ENCODE results near the gene PTPRN2. TPM values are rescaled to one million over a fixed set of nuclear protein-coding genes. Genes with fewer than 3 reads are reported as not detected.
"Not testable (repeated sequence)": the region's sequence is repeated elsewhere in the genome, so short reads cannot be mapped to it uniquely, and the experiment has no call there.

PTPRN2 gene
- total RNA-seq, 3 donors from 2014 or later = 0.43 to 0.66 (median 0.63) TPM

DNA sequence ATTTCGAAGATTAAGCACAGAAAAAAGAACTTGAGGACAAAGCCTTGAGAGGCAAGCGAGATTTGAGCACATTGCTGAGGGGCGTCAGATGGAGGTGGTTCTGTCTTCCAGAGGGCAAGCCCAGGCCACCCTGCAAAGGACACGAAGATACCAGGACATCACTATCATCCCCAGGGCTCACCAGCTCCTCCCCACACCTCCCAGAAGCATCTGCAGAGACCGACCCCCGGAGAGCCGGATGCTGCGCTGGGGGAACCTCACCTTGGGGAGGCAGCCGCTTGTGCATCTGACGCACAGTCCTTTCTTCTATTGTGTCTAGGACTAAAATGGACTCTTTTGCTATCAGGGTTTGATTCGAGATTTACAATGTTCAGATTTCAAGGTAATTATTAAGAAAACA, 991.2 kb downstream of the PTPRN2 start:
- H3K4me3 Mint-ChIP-seq = no peak overlapping the region
- no peaks in the 10 kb centered on the region for H3K36me3 Mint-ChIP-seq (ENCODE audit: insufficient read depth)
- ATAC-seq = no peak
- H3K9me3 Mint-ChIP-seq = no peaks in the 10 kb centered on the region
- H3K27me3 Mint-ChIP-seq (ENCODE audit: low read depth) = peaks cover 8% of the 10 kb centered on the region
- H3K4me1 Mint-ChIP-seq (ENCODE audit: low read depth) = no peaks in the 10 kb centered on the region
- DNase-seq = no peak

DNA sequence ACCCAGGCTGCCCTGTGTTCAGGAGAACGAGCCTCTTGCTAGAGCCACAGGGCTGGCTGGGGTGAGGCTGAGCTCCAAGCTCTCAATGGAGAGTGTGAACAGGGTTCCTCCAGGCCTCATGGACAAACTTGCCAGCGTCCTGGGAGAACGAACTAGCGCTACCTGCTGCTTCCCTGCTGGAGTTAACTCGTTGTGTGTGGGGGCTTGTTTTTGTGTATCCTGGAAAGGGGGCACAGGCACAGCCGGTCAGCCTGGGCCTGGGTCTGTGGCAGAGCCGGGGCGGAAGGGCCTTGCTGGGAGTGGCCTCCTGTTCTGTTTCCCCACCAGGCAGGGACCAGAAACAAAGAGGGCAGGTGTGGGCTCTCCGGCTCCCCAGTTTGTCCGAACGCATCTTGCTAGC, 991.6 kb downstream of the PTPRN2 start:
- Mint-ChIP-seq H3K4me1 (ENCODE audit: low read depth) (no peaks in the 10 kb centered on the region), H3K27me3 (ENCODE audit: low read depth) (peaks cover 8% of the 10 kb centered on the region), H3K36me3 (ENCODE audit: insufficient read depth) (no peaks in the 10 kb centered on the region), H3K9me3 (no peaks in the 10 kb centered on the region), H3K4me3 (no peak overlapping the region)
- ATAC-seq = no peak
- no peak for DNase-seq

DNA sequence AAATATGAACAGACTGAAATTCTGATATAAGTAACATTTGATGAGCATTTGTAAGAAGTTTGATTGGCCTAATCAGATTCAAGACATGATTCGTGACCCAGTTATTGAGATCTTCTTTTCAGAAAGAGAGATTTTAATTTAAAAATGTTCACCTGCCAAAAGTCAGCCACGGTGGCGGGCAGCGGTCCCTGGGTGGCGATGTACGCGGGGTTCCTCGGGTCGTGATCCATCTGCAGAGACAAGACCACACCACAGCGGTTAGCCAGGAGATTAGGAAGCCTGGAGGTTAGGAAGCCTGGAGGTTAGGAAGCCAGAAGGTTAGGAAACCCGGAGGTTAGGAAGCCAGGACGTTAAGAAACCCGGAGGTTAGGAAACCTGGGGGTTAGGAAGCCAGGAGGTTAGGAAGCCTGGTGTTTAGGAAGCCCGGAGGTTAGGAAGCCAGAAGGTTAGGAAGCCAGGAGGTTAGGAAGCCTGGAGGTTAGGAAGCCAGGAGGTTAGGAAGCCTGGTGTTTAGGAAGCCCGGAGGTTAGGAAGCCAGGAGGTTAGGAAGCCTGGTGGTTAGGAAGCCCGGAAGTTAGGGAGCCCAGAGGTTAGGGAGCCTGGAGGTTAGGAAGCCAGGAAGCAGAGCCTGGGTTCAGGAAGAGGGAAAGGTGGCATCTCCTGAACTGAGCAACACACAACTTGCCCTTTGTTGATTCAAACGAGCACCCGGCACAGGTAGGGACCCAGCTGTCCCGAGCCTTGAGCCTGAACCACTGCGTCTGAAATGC, 992.4 kb downstream of the PTPRN2 start:
- ATAC-seq (no peak), DNase-seq (no peak)
- H3K27me3 Mint-ChIP-seq (ENCODE audit: low read depth) = peaks cover 10% of the 10 kb centered on the region
- H3K9me3 Mint-ChIP-seq = no peaks in the 10 kb centered on the region
- H3K36me3 Mint-ChIP-seq (ENCODE audit: insufficient read depth) = no peaks in the 10 kb centered on the region
- H3K4me3 Mint-ChIP-seq = no peak overlapping the region
- no peaks in the 10 kb centered on the region for H3K4me1 Mint-ChIP-seq (ENCODE audit: low read depth)

DNA sequence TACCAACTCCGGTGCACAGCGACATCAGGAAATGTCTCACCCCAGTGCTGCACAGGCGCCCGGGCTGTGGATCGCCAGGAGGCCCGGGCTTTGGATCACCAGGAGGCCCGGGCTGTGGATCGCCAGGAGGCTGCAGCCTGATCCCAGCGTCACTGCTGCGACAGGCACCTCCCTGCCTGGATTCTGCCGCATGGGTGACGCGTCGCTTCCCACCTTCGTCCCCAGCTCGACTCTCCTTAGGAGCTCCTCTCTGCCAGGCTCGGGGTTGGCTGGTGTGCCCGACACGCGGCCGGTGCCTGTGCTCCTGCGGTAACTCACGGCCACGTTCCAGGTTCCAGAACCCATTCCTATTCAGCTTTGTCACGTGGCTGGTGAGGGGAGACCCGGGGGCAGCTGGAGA, 993.3 kb downstream of the PTPRN2 start:
- peaks cover 12% of the 10 kb centered on the region for H3K27me3 Mint-ChIP-seq (ENCODE audit: low read depth)
- DNase-seq (no peak), ATAC-seq (no peak)
- H3K36me3 Mint-ChIP-seq (ENCODE audit: insufficient read depth) = no peaks in the 10 kb centered on the region
- H3K9me3 Mint-ChIP-seq = no peaks in the 10 kb centered on the region
- H3K4me3 Mint-ChIP-seq = no peak overlapping the region
- no peaks in the 10 kb centered on the region for H3K4me1 Mint-ChIP-seq (ENCODE audit: low read depth)

DNA sequence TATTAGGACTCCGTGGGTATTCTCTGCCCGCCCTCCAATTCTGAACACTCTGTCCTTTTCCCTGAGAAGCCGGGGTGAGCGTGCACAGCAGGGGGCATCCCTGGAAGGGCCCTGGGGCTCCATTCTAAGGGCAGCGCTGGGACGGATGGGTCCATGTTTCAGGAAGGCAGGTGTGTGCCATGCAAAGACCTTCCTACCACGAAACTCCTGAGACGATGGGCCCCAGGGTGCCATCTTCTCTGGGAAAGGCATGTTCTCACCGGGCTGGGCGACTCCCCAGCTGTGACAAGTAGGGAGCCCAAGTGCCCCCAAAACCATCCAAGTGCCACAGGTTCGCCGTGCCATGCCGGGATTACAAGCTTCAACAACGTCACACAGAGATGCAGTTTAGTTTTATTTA, 994.1 kb downstream of the PTPRN2 start:
- H3K4me3 Mint-ChIP-seq = no peak overlapping the region
- DNase-seq = no peak
- no peaks in the 10 kb centered on the region for H3K9me3 Mint-ChIP-seq
- H3K27me3 Mint-ChIP-seq (ENCODE audit: low read depth) = peaks cover 16% of the 10 kb centered on the region
- H3K4me1 Mint-ChIP-seq (ENCODE audit: low read depth) = no peaks in the 10 kb centered on the region
- H3K36me3 Mint-ChIP-seq (ENCODE audit: insufficient read depth) = no peaks in the 10 kb centered on the region
- ATAC-seq = no peak

DNA sequence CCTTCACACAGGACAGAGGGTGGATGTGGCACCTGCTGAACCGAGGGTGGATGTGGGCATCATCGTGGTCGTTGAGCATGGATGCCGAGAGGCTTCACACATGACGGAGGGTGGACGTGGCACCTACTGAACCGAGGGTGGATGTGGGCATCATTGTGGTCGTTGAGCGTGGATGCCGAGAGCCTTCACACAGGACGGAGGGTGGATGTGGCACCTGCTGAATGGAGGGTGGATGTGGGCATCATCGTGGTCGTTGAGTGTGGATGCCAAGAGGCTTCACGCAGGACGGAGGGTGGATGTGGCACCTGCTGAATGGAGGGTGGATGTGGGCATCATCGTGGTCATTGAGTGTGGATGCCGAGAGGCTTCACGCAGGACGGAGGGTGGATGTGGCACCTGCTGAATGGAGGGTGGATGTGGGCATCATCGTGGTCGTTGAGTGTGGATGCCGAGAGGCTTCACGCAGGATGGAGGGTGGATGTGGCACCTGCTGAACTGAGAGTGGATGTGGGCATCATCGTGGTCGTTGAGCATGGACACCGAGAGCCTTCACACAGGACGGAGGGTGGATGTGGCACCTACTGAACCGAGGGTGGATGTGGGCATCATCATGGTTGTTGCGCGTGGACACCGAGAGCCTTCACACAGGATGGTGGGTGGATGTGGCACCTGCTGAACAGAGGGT, 994.8 kb downstream of the PTPRN2 start:
- not testable (repeated sequence) for H3K4me3 Mint-ChIP-seq; DNase-seq; ATAC-seq; H3K4me1 Mint-ChIP-seq (ENCODE audit: low read depth); H3K9me3 Mint-ChIP-seq; H3K36me3 Mint-ChIP-seq (ENCODE audit: insufficient read depth)
- H3K27me3 Mint-ChIP-seq (ENCODE audit: low read depth) = peaks cover 16% of the 10 kb centered on the region

DNA sequence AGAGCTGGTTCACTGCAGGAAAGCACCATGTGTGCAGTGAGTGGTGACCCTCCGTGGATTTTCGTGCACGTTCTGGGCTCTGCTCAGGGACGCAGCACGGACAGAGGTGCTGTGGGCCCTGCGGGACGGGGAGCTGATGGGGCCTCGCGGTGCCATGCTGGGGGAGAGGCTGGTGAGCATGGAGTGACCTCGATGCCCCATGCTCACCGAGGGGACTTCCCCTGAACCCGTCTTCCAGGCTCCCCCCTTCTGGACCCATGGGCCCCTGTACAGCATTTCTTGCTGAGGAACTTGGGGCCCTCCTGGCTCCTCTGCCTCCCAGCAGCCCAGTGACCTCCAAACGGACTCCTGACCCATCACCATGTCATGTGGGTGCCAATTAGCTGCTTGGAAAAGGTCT, 997.1 kb downstream of the PTPRN2 start:
- Mint-ChIP-seq H3K9me3 (no peaks in the 10 kb centered on the region), H3K36me3 (ENCODE audit: insufficient read depth) (no peaks in the 10 kb centered on the region), H3K4me1 (ENCODE audit: low read depth) (peaks cover 2% of the 10 kb centered on the region), H3K4me3 (no peak overlapping the region), H3K27me3 (ENCODE audit: low read depth) (peaks cover 28% of the 10 kb centered on the region)
- no peak for ATAC-seq
- no peak for DNase-seq

DNA sequence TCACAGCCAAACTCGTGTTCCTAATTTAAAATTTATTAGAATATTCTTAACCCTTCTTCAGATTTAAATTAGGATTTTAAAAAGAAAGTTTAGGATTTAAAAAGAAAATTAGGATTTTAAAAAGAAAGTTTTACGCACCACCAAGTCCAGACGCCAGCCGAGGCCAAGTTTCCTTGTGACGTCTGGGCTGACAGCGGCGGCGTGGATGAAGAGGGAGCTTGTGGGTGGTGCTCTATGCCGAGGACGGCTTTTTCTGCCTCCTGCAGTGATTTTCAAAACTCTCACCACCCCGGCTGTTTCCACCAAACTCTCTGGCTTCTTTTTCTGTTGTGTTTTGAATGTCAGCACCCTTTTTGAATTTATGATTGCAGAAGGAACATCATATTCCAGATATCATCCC, 997.9 kb downstream of the PTPRN2 start:
- Mint-ChIP-seq H3K9me3 (no peaks in the 10 kb centered on the region), H3K4me3 (no peak overlapping the region), H3K27me3 (ENCODE audit: low read depth) (peaks cover 31% of the 10 kb centered on the region), H3K36me3 (ENCODE audit: insufficient read depth) (no peaks in the 10 kb centered on the region), H3K4me1 (ENCODE audit: low read depth) (peaks cover 8% of the 10 kb centered on the region)
- no peak for ATAC-seq
- no peak for DNase-seq

DNA sequence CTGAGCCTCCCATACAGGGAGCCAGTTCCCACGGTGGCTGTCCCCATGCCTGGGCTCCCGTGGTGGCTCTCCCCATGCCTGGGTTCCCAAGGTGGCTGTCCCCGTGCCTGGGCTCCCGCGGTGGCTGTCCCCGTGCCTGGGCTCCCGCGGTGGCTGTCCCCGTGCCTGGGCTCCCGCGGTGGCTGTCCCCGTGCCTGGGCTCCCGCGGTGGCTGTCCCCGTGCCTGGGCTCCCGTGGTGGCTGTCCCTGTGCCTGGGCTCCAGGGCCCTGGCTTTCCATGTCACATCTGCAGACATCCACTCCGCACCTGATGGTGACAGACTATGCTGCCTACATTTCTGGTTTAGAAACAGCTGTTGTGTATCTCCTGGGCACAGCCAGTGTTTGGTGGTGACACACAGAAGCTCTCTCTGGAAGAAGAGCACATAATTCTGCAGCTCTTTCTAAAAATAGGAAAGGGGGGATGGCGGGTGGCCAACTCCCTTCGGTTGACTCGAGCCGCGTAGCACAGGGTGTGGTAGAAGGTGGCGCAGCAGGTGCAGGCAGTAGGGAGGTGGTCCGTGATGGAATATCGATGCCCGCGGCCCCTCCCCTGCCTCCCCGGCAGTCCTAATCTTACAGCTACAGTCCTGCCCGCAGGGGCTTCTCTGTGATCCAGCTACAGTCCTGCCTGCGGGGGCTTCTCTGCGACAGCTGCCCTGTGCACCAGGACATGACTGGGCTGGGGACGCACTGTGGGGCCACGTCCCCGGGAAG, 999.6 kb downstream of the PTPRN2 start:
- H3K36me3 Mint-ChIP-seq (ENCODE audit: insufficient read depth) = no peaks in the 10 kb centered on the region
- peaks cover 33% of the 10 kb centered on the region for H3K27me3 Mint-ChIP-seq (ENCODE audit: low read depth)
- ATAC-seq (no peak), DNase-seq (no peak)
- H3K4me1 Mint-ChIP-seq (ENCODE audit: low read depth) = peaks cover 11% of the 10 kb centered on the region
- no peak overlapping the region for H3K4me3 Mint-ChIP-seq
- no peaks in the 10 kb centered on the region for H3K9me3 Mint-ChIP-seq

DNA sequence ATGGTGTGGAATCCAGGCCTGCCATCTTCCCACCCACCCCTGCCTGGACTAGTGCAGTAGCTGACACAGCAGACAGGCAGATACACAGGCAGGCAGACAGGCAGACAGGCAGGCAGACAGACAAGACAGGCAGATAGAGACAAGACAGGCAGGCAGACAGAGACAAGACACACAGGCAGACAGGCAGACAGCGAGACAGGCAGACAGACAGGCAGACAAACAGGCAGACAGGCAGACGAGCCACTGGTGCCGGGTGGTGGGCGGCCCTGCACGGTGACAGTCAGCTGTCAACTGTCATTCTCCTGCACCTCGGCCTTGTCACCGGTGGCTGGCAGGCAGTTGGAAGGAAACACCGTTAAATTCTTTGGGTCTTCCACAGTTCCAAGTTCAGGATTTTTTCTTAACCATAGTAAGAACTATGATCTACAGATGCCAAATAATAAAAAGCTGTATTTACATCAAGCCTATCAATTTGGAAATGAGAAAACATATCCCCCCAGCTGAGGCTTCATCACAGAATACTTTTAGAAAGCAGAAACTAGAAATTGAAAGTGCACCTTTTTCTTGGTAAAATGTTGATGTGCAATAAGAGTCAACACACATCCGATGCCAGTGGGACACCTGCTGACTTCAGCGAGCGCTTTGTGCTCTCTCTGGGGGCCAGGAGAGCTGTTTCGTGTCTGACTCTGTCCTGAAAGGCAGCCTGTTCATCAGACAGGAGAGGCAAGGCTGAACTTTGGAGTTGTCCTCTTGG, 1000.4 kb downstream of the PTPRN2 start:
- no peak overlapping the region for H3K4me3 Mint-ChIP-seq
- peaks cover 11% of the 10 kb centered on the region for H3K4me1 Mint-ChIP-seq (ENCODE audit: low read depth)
- H3K27me3 Mint-ChIP-seq (ENCODE audit: low read depth) = peaks cover 30% of the 10 kb centered on the region
- no peak for ATAC-seq
- no peak for DNase-seq
- no peaks in the 10 kb centered on the region for H3K36me3 Mint-ChIP-seq (ENCODE audit: insufficient read depth)
- H3K9me3 Mint-ChIP-seq = no peaks in the 10 kb centered on the region

DNA sequence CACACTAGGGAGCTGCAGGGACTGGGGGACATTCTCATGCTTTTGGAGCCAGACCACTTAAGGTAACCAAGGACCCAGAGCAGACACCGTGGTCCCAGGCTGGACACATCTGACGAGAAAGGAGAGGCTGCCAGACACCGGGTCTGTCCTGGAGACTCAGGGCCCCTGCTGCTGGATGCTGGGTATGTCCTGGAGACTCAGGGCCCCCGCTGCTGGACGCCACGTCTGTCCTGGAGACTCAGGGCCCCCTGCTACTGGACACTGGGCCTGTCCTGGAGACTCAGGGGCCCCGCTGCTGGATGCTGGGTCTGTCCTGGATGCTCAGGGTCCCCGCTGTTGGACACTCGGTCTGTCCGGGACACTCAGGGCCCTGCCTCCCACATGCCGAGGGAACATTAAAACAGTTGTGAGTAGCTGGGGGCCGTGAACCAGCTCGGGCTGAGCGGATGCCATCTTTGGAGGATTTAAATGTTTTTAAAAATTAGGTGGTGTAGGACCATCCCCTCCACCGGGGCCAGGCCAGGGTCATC, 1001.1 kb downstream of the PTPRN2 start:
- H3K4me3 Mint-ChIP-seq = no peak overlapping the region
- no peaks in the 10 kb centered on the region for H3K36me3 Mint-ChIP-seq (ENCODE audit: insufficient read depth)
- ATAC-seq = no peak
- no peaks in the 10 kb centered on the region for H3K9me3 Mint-ChIP-seq
- no peak for DNase-seq
- H3K4me1 Mint-ChIP-seq (ENCODE audit: low read depth) = peaks cover 11% of the 10 kb centered on the region
- peaks cover 28% of the 10 kb centered on the region for H3K27me3 Mint-ChIP-seq (ENCODE audit: low read depth)

DNA sequence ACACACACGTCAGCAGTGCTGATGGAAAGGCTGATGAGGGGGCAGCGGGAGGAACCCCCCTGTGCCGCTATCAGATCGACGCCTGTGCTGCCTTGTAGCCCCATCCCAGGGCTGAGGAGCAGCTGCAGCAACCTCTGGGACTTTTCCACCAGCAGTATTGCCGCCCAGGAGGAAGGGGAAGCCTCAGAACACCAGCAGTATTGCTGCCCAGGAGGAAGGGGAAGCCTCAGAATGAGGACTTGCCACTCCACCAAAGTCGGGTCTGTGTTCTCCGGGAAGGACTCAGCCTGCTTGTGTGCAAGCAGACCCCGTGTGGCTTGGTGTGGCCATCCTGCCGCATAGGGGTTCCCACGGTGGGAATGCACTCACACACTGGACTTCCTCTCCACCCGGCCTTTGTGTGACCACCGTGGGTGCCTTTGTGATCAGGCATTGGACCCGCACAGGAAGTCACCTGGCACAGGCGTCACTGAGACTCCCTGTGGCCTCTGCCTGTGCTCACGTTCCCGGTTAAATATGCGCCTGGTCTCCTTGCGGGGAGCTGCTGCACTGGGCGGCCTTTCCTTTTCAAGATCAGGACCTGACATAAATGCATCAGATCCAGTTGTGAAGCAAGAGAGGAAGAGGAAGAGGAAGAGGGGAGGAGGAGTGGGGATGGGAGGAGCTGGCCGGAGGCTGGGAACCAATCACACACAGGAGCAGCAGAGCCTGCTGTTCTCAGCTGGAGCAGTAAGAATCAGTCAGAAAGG, 1002.3 kb downstream of the PTPRN2 start:
- no peaks in the 10 kb centered on the region for H3K36me3 Mint-ChIP-seq (ENCODE audit: insufficient read depth)
- H3K4me1 Mint-ChIP-seq (ENCODE audit: low read depth) = peaks cover 11% of the 10 kb centered on the region
- H3K4me3 Mint-ChIP-seq = peak overlapping the region; percentile 53
- peak; percentile 35 to 57 for ATAC-seq
- H3K9me3 Mint-ChIP-seq = no peaks in the 10 kb centered on the region
- H3K27me3 Mint-ChIP-seq (ENCODE audit: low read depth) = peaks cover 26% of the 10 kb centered on the region
- DNase-seq = no peak

DNA sequence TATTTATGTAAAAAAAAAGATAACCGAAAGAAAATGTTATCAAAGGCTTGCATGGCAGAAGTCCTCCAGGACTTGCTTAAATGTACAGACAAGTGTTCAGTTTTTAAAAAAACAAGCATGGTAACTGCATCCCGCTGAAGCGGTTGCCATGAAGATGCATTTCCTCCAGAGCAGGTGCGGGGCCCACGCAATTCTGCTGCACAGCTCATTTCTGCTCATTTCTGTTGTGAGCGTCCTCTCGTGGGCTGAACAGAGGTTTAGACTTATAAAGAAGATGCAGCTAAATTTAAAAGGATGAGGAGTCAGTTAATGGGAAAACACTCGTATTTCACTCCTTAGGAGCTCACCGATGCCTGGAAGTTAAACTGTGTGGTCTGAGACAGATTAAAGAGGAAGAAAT, 1003.2 kb downstream of the PTPRN2 start:
- Mint-ChIP-seq H3K4me3 (no peak overlapping the region), H3K36me3 (ENCODE audit: insufficient read depth) (no peaks in the 10 kb centered on the region), H3K27me3 (ENCODE audit: low read depth) (peaks cover 24% of the 10 kb centered on the region), H3K9me3 (no peaks in the 10 kb centered on the region), H3K4me1 (ENCODE audit: low read depth) (peaks cover 11% of the 10 kb centered on the region)
- ATAC-seq (no peak), DNase-seq (no peak)

All from activated T-cell treated with anti-CD3 and anti-CD28 coated beads, Interleukin-2, amount 50 U/mL, for 4 hours (primary cell).